Activated CD4-positive, alpha-beta T cell treated with anti-CD3 and anti-CD28 coated beads for 36 hours (primary cell): ENCODE results near the gene SUPT7L. TPM values are rescaled to one million over a fixed set of nuclear protein-coding genes. Genes with fewer than 3 reads are reported as not detected.

Experiments used
- ATAC-seq: fragments of 200-7000 bp; cut with Tn5 transposase; one replicate; pipeline ENCODE4 v1.10.0; 2021; ENCODE audit warnings: mild to moderate bottlenecking, moderate library complexity
- CTCF ChIA-PET: fragments of 350-600 bp; sonication (Branson Sonifier 250); formaldehyde crosslinking; loops from one replicate; lab custom pipeline; 2021; ENCODE audit warnings: antibody characterized with exemption; lab: Charles Lee
- POLR2A ChIA-PET: fragments of 350-600 bp; sonication (Branson Sonifier 250); formaldehyde crosslinking; loops from one replicate; lab custom pipeline; 2021; ENCODE audit warnings: antibody characterized with exemption, inconsistent platforms; lab: Charles Lee
- DNase-seq: peaks from one replicate; pipeline ENCODE4 v3.0.0-alpha.2; 2020
- H3K27ac Mint-ChIP-seq: one replicate; pipeline ENCODE4 v1.8.0; 2021; ENCODE audit warnings: mixed read lengths
- H3K27me3 Mint-ChIP-seq: one replicate; pipeline ENCODE4 v1.8.0; 2021; ENCODE audit warnings: mixed read lengths
- H3K36me3 Mint-ChIP-seq: one replicate; pipeline ENCODE4 v1.8.0; 2021; ENCODE audit warnings: low read depth, mixed read lengths
- H3K4me1 Mint-ChIP-seq: one replicate; pipeline ENCODE4 v1.8.0; 2021; ENCODE audit warnings: mixed read lengths
- H3K4me3 Mint-ChIP-seq: one replicate; pipeline ENCODE4 v1.8.0; 2021; ENCODE audit warnings: mild to moderate bottlenecking, moderate library complexity, mixed read lengths
- H3K9me3 Mint-ChIP-seq: one replicate; pipeline ENCODE4 v1.8.0; 2021; ENCODE audit warnings: low read depth, mixed read lengths
- intact Hi-C, 2 experiments: fragments of 100-400 bp; cut with DNase I in 1 of 2; cut with micrococcal nuclease in 1 of 2; formaldehyde crosslinking; loops; one replicate each; pipeline versions ENCODE4 v1.14.2 to v1.15.1; 2022 to 2024; cut with DNase I, micrococcal nuclease
- total RNA-seq, 2 experiments: library from RNA; stranded (reverse); gene quantifications; one replicate each; pipeline ENCODE4 v1.2.3, GENCODE V29; 2021

Gene SUPT7L
- total RNA-seq, 2 experiments from 2014 or later = 23.7 to 26.1 TPM

GRCh38 chr2:27664154-27664574 lies 750 bp upstream of the SUPT7L start:
- no peak for DNase-seq
- peak overlapping the region; percentile 98 for H3K4me3 Mint-ChIP-seq
- H3K27me3 Mint-ChIP-seq = no peaks in the 10 kb centered on the region
- H3K27ac Mint-ChIP-seq = peak overlapping the region; percentile 100
- intact Hi-C loops = loop anchor here (5.0 to 10.0 kb wide), 2 partner anchors 37 to 1231 kb away; partner anchors contain the start of genes CCDC121 (in 1 of the 2), GPN1 (in 1 of the 2) and WDR43 (in 1 of the 2)
- ATAC-seq = peak; percentile 20
- ChIA-PET POLR2A (interaction anchor here (1.9 kb wide), 1 partner anchor 35 kb away, joined by 12 read pairs; the partner anchor contains the start of genes CCDC121 and GPN1), CTCF (interaction anchor here (0.8 to 6.8 kb wide), 4 partner anchors 9 to 295 kb away, joined by 3 to 47 read pairs (median 3); no protein-coding TSS in a partner anchor)
- H3K4me1 Mint-ChIP-seq = peaks cover 40% of the 10 kb centered on the region
- peaks cover 34% of the 10 kb centered on the region for H3K36me3 Mint-ChIP-seq
- H3K9me3 Mint-ChIP-seq = no peaks in the 10 kb centered on the region

- CTCF ChIA-PET = interaction anchor here (6.8 kb wide), 1 partner anchor 21 kb away, joined by 47 read pairs; no protein-coding TSS in a partner anchor
- Mint-ChIP-seq H3K4me1 (peaks cover 38% of the 10 kb centered on the region), H3K36me3 (peaks cover 27% of the 10 kb centered on the region), H3K27ac (no peak overlapping the region), H3K9me3 (no peaks in the 10 kb centered on the region), H3K27me3 (no peaks in the 10 kb centered on the region), H3K4me3 (no peak overlapping the region)
- ATAC-seq (no peak), DNase-seq (no peak)
- intact Hi-C loops = loop anchor here (5.0 to 10.0 kb wide), 2 partner anchors 34 to 1233 kb away; partner anchors contain the start of genes CCDC121 (in 1 of the 2), GPN1 (in 1 of the 2) and WDR43 (in 1 of the 2)
- POLR2A ChIA-PET = no interaction called here
Measured at GRCh38 chr2:27661371-27661770, 2.0 kb downstream of the SUPT7L start.

GRCh38 chr2:27655155-27655951 lies 8.1 kb downstream of the SUPT7L start:
- Mint-ChIP-seq H3K9me3 (no peaks in the 10 kb centered on the region), H3K4me3 (no peak overlapping the region)
- intact Hi-C loops = no loop called here

GRCh38 chr2:27653397-27653796 lies 10.0 kb downstream of the SUPT7L start:
- H3K27me3 Mint-ChIP-seq = no peaks in the 10 kb centered on the region
- H3K4me1 Mint-ChIP-seq = peaks cover 17% of the 10 kb centered on the region
- no peak overlapping the region for H3K4me3 Mint-ChIP-seq
- no peak for DNase-seq
- peaks cover 47% of the 10 kb centered on the region for H3K36me3 Mint-ChIP-seq
- CTCF ChIA-PET = interaction anchor here (1.0 to 2.6 kb wide), 2 partner anchors 15 to 30 kb away, joined by 3 to 12 read pairs; no protein-coding TSS in a partner anchor
- peak overlapping the region; percentile 53 for H3K27ac Mint-ChIP-seq
- H3K9me3 Mint-ChIP-seq = no peaks in the 10 kb centered on the region
- intact Hi-C loops = no loop called here
- no peak for ATAC-seq
- POLR2A ChIA-PET = interaction anchor here (1.5 kb wide), 1 partner anchor 25 kb away, joined by 4 read pairs; the partner anchor contains the start of genes CCDC121 and GPN1

More at GRCh38 chr2:27655155-27655951, 8.1 kb downstream of the SUPT7L start:
- CTCF ChIA-PET = interaction anchor here (0.6 to 2.6 kb wide), 3 partner anchors 8 to 28 kb away, joined by 3 to 12 read pairs (median 6); partner anchors contain the start of genes SLC4A1AP and SUPT7L
- DNase-seq (no peak), ATAC-seq (no peak)
- Mint-ChIP-seq H3K36me3 (peaks cover 51% of the 10 kb centered on the region), H3K27me3 (no peaks in the 10 kb centered on the region), H3K27ac (peak overlapping the region; percentile 22), H3K4me1 (peaks cover 25% of the 10 kb centered on the region)
- POLR2A ChIA-PET = interaction anchor here (1.2 kb wide), 1 partner anchor 9 kb away, joined by 3 read pairs; no protein-coding TSS in a partner anchor

GRCh38 chr2:27652790-27653189 lies 10.6 kb downstream of the SUPT7L start:
- ATAC-seq = peak; percentile 70
- Mint-ChIP-seq H3K4me3 (no peak overlapping the region), H3K4me1 (peaks cover 17% of the 10 kb centered on the region), H3K27ac (peak overlapping the region; percentile 53), H3K36me3 (peaks cover 53% of the 10 kb centered on the region), H3K27me3 (no peaks in the 10 kb centered on the region), H3K9me3 (no peaks in the 10 kb centered on the region)
- DNase-seq = no peak
- intact Hi-C loops = no loop called here
- ChIA-PET CTCF (interaction anchor here (1.0 kb wide), 1 partner anchor 16 kb away, joined by 3 read pairs; no protein-coding TSS in a partner anchor), POLR2A (interaction anchor here (1.5 kb wide), 1 partner anchor 24 kb away, joined by 4 read pairs; the partner anchor contains the start of genes CCDC121 and GPN1)

GRCh38 chr2:27652341-27652740 lies 11.1 kb downstream of the SUPT7L start:
- ChIA-PET CTCF (interaction anchor here (1.0 kb wide), 1 partner anchor 16 kb away, joined by 3 read pairs; no protein-coding TSS in a partner anchor), POLR2A (interaction anchor here (1.5 kb wide), 1 partner anchor 24 kb away, joined by 4 read pairs; the partner anchor contains the start of genes CCDC121 and GPN1)
- intact Hi-C loops = no loop called here
- Mint-ChIP-seq H3K36me3 (peaks cover 56% of the 10 kb centered on the region), H3K27me3 (no peaks in the 10 kb centered on the region), H3K27ac (peak overlapping the region; percentile 53), H3K4me1 (peaks cover 17% of the 10 kb centered on the region), H3K9me3 (no peaks in the 10 kb centered on the region), H3K4me3 (no peak overlapping the region)
- ATAC-seq (no peak), DNase-seq (no peak)

GRCh38 chr2:27651056-27651455 lies 12.4 kb downstream of the SUPT7L start:
- Mint-ChIP-seq H3K27ac (no peak overlapping the region), H3K9me3 (no peaks in the 10 kb centered on the region), H3K4me3 (no peak overlapping the region), H3K4me1 (peaks cover 17% of the 10 kb centered on the region), H3K27me3 (no peaks in the 10 kb centered on the region), H3K36me3 (peaks cover 55% of the 10 kb centered on the region)
- ChIA-PET POLR2A (interaction anchor here (0.6 kb wide), 1 partner anchor 23 kb away, joined by 4 read pairs; no protein-coding TSS in a partner anchor), CTCF (interaction anchor here (2.1 kb wide), 1 partner anchor 32 kb away, joined by 10 read pairs; no protein-coding TSS in a partner anchor)
- no peak for DNase-seq
- intact Hi-C loops = no loop called here
- ATAC-seq = no peak

GRCh38 chr2:27647737-27648136 lies 15.7 kb downstream of the SUPT7L start:
- H3K4me1 Mint-ChIP-seq = peaks cover 4% of the 10 kb centered on the region
- ATAC-seq (no peak), DNase-seq (no peak)
- no peaks in the 10 kb centered on the region for H3K27me3 Mint-ChIP-seq
- ChIA-PET CTCF (interaction anchor here (1.0 to 1.4 kb wide), 3 partner anchors 13 to 36 kb away, joined by 3 to 6 read pairs (median 3); no protein-coding TSS in a partner anchor), POLR2A (interaction anchor here (0.6 kb wide), 1 partner anchor 251 kb away, joined by 4 read pairs; no protein-coding TSS in a partner anchor)
- no peaks in the 10 kb centered on the region for H3K9me3 Mint-ChIP-seq
- H3K27ac Mint-ChIP-seq = peak overlapping the region; percentile 20
- intact Hi-C loops = no loop called here
- H3K36me3 Mint-ChIP-seq = peaks cover 36% of the 10 kb centered on the region
- H3K4me3 Mint-ChIP-seq = no peak overlapping the region

GRCh38 chr2:27647289-27647688 lies 16.1 kb downstream of the SUPT7L start:
- ChIA-PET CTCF (interaction anchor here (1.0 to 1.4 kb wide), 3 partner anchors 13 to 36 kb away, joined by 3 to 6 read pairs (median 3); no protein-coding TSS in a partner anchor), POLR2A (interaction anchor here (0.6 to 1.4 kb wide), 2 partner anchors 8 to 251 kb away, joined by 3 to 4 read pairs; no protein-coding TSS in a partner anchor)
- intact Hi-C loops = no loop called here
- no peak for ATAC-seq
- Mint-ChIP-seq H3K4me1 (no peaks in the 10 kb centered on the region), H3K27me3 (no peaks in the 10 kb centered on the region), H3K36me3 (peaks cover 33% of the 10 kb centered on the region), H3K9me3 (no peaks in the 10 kb centered on the region), H3K4me3 (no peak overlapping the region), H3K27ac (peak overlapping the region; percentile 39)
- DNase-seq = no peak

- peaks cover 37% of the 10 kb centered on the region for H3K36me3 Mint-ChIP-seq
- intact Hi-C loops = no loop called here
- no peak overlapping the region for H3K4me3 Mint-ChIP-seq
- H3K4me1 Mint-ChIP-seq = no peaks in the 10 kb centered on the region
- H3K27ac Mint-ChIP-seq = no peak overlapping the region
- ATAC-seq (no peak), DNase-seq (no peak)
- no peaks in the 10 kb centered on the region for H3K27me3 Mint-ChIP-seq
- ChIA-PET POLR2A (no interaction called here), CTCF (interaction anchor here (0.6 to 0.8 kb wide), 2 partner anchors 60 to 564 kb away, joined by 3 to 5 read pairs; no protein-coding TSS in a partner anchor)
- no peaks in the 10 kb centered on the region for H3K9me3 Mint-ChIP-seq
Measured at GRCh38 chr2:27645197-27645596, 18.2 kb downstream of the SUPT7L start.
